Limb (tissue), 2 donors: Measurements from ENCODE around the gene MOBP.

ENCODE experiments used
- DNase-seq, 2 donors: peaks; one replicate each; pipeline ENCODE4 v3.0.0-alpha.2; 2016; ENCODE audit errors: extremely low spot score in 2 of 2

Gene MOBP

DNA sequence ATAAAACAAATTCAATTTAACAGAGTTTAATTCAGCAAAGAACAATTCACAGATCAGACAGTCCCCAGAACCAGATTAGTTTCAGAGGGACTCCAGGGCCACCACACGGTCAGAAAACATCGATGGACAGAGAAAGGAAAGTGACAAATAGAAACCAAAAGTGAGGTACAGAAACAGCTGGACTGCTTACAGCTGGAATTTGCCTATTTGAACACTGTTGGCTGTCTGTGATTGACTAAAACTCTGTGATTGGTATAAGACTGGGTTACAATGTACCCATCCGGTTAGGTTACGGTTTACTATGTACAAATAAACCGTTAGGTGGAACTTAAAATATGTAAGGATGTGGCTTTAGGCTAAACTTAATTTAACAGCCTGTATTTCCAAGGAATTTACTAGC is 30.3 kb downstream of the MOBP start:
- no peak for DNase-seq

DNA sequence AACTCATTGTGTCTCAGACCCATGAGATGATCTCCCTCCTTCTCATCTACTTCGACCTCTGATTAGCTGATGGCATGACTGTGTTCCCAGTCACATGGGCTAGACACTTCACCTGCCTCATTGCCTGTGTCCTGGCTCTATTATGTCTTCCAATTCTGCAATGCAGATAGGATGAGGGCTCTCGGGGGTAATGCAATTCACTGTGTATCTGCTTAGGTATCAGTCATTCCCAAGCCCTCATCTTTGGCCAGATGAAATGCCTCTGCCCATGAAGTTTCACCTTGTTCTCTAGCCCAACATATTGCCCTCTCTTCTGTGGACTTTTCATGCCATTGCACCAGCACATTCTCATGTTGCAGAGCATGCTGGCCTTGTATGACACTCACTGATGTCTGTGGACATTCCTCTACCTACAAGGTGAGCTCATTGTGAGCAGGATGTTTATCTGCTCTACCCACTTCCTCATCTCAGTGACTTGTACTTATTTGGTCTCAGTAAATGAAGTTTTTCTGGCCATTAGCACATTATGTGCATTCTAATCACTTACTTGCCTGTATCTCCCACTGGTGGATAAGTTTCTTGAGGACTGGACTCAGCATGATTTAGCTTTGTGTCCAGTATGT is 32.3 kb downstream of the MOBP start:
- no peak for DNase-seq

DNA sequence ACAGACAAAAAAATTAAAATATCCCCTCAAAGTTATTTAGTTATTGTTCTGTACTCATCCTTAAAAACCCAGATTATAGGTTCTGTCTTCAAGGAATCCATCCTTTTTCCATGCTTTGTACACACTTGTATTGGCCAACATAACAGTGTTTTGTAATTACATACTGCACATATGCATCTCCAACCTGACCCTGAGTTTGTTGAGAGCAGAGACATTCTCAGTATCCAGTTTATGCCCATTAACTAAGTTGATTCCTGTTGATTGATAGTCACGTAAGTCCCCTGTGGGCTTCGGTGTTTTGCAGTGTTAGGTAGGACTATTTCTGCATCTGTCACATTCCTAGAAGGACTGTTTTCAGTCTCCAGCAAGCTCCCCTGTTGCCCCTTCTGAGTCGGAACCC is 33.6 kb downstream of the MOBP start:
- DNase-seq = no peak

DNA sequence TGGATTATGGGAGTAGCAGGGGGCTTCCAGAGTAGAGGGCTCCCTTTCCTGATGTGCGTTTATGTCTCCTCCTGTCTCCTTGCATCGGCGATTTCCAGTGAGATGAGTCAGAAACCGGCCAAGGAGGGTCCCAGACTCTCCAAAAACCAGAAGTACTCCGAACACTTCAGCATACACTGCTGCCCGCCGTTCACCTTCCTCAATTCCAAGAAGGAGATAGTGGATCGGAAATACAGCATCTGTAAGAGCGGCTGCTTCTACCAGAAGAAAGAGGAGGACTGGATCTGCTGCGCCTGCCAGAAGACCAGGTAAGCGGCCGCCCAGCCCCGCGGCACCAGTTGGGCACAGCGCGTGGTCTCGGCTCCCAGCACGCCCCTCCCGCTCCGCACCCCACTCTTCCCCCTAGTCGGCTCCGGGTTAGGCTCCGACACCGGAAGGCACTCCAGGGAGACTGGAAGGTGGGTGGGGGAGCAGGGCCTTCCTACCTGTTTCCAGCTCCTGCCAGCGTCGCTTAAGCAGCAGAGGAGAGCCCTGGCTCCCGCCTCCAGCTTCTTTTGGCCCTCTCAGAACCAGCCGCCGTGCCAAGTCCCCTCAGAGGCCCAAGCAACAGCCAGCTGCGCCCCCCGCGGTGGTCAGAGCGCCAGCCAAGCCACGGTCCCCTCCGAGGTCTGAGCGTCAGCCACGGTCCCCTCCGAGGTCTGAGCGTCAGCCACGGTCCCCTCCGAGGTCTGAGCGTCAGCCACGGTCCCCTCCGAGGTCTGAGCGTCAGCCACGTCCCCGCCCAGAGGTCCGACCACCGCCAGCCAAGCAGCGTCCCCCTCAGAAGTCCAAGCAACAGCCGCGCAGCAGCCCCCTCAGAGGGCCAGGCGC is 34.7 kb downstream of the MOBP start:
- peak in 1 of 2 donors; percentile 42 for DNase-seq

DNA sequence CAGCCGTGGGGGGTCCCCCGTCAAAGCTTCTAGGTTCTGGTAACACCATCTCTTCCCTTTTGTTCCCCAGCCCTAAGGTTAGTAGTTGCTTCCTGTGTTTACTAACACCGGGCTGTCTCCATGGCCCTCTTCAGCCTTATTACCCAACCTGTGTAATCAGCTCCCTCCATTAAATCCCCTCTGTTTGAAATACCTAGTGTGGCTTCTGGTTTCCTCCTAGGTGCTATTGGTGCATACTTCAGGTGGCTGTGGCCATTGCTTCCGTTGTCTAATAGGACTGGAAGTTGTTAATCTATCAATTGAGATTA is 35.3 kb downstream of the MOBP start:
- DNase-seq = no peak

DNA sequence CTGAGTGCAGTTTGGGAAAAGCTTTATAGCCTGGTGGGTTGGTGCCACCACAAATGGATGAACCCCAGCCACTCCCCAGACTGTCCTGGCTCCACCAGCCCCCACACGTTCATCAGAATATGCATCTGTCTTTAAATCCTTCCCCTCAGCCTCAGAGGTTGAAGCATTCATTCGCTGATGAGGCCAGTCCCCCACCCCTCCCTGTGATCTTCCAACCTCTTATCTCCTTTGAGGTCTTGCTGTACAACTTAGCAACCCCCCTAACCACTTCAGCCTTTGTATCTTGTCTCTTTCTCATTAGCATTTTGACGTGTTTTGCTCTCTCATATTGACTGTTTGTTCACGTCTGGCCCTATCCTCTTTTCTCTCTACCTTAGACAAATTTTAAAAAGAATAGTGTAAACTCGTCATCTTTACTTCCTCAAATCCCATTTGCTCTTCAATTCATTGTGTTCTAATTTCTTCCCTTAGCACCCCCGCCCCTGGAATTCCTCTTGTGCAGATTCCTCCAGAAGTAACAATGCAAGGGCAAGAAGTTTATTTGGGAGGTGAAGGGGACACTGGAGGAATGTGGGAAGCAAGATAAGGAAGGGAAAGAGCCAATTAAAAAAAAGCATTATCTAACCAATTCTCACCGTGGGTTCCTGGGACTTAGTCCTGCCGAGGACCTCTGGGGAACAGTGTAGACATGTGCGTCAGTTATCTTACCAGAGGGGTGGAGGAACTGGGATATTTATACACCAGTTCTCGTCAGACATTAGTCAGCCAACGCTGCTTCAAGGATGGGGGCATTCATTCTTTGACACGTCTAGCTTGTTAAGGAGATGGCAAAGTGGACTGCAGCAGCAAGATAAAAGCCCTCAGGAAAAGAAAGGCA is 38.6 kb downstream of the MOBP start:
- DNase-seq = no peak

DNA sequence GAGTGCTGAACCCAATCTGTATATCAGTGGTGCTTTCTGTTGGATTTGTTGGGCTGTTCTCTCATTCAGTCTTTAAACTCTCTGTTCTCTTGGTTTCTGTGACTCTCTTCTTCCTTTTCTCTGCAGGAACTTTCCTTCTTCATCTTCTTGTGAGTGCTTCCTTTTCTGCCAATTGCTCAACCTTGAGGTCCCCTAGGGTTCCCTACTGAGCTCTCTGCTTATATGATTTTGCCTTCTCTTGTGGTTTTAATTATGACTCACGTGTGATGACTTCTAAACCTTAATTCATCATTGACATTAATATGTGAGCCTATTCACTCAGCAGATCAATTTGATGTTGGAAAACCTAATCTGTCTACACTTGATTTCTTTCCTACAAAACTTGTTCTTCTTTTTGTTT is 39.4 kb downstream of the MOBP start:
- DNase-seq = no peak

DNA sequence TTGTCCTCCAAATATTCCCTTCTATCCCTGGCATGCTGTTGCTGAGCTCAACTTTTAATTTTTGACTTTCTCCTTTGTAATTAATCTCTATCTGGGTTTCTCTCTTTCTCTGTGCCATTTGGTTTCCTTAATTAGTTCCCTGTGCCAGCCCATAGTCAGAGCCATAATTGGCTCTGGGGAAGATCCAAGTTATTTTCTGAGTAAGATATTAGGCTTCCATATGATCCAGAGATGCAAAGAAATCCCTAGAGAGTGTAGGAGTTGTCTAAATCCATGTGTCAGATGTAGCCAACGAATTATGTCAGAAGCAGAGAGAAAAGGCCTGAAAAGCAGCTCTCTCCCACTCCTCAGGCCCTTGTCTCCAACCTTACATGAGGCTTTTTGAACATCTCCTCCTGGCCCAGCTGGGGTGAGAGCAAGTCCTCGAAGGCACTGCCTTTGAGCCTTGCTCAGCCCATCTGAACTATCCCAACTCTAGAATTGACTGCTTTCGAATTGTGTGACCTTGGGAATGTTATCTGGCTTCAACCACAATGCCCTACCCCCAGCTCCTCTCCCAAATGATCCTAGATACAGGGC is 46.4 kb downstream of the MOBP start:
- no peak for DNase-seq

DNA sequence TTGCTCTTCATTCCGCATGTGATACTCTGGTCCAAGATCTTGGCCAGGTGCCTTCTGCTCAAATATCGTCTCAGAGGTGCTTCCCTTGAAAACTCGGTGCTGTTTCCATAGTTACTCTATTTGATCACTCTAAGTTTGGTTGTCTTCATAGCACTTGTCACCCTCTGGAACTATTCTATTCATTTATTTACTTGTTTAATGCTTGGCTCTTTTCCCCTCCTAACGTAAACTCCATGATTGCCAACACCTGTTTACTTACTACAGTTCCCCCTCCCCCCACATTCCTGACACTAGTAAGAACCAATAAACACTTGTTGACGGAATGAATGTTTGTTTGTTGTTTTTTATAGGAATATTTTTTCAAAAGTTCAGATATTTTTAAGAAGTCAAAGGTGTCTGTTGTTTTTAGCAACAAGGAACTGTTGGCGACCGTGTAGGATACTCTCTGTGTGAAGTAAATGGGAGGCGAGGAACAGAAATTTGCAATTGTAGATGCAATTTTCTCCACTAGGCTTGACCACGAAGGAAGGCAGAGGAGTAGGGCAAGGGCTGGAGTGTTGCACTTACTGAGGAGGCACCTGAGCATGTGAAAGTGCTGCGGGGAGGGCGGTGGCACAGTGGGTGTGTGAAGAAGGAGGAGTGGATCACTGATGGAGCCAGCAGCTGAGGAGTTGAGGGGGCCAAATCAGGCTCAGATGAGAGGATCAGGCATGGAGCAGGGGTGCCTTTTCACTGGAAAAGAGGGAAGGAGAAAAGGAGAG is 48.4 kb downstream of the MOBP start:
- no peak for DNase-seq

DNA sequence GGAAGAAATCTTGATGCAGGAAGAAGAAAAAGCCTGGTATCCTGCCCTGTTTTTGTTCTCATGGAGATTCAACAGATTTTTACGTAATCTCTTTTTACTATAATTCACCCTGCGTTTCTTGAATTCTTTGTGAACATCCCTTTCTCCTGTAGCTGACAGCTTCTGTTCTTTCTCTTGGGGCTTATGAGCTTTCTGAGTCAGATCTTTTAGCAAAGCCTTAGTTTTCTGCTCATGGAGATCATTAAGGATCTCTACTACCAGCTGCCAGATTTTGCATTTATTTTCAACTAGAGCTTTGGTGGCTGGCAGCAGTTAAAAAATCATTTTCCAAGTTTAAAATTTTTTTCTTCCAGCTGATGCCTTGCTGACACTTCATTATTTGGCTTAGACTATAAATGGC is 51.6 kb downstream of the MOBP start:
- DNase-seq = no peak

DNA sequence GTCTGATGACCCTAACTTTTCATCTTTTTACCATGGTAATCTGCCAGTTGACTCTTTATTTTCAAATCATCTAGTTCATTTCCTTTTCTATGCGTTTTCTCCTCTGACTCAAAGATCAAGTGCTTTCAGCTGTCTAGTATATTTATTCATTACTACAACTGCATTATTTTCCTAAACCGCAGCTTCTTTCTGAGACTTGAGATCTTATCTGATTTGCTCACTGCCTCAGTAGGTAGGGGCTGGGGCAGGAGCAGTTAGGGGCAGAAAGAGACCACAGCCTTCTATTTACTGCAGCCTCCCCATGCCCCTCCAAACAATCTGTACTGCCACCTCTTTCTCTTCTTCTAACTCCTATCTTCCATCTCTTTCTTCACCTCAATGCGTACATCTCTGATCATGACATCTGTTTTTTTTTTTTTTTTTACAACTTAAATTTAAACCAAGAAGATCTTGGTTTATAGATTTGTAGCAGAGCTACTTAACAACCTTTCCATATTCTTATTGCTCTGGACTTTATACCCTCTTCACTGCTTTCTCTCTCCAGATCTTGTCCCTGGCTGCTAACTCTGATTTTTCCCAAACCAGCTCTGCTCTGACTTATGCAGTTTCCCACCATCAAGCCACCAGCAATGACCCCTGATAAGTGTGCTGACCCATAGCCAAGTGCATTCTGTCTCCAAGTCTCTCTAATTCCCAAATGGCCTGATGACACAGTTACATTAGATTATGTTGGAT is 52.2 kb downstream of the MOBP start:
- DNase-seq = no peak

DNA sequence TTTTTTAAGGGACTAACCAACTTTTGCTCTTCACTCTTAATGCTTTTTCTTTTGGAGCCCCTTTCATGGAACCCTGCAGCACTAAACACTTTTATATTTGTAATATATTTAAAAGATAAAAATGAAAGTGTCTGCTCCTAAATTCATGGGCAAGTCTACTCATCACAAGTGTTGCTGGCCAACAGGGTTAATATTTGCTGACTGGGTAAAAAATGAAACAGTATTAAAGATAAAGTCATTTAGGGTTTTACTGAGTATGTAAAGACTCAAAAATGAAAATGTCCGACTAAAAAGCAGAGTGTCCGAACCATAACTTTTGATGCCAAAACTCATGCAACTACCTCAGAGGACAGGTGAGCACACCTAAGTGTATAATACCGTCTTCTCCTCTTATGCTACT is 54.0 kb downstream of the MOBP start:
- no peak for DNase-seq

DNA sequence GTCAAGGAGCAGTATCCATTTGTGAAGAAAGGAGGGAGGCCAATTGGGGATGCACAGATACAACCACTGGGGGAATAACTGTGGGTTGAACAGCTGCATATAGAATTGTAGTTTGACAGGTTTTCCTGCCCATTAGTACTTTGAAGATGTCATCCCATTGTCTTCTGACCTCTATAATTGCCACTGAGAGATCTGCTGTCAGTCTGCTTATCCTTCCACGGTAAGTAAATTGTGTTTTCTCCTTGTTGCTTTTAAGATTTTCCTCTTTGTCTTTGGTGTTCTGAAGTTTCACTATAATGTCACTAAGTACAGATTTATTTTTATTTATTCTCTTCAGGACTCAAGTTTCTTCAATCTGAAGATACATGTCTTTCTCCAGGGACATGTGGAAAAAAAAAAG is 56.6 kb downstream of the MOBP start:
- DNase-seq = no peak

DNA sequence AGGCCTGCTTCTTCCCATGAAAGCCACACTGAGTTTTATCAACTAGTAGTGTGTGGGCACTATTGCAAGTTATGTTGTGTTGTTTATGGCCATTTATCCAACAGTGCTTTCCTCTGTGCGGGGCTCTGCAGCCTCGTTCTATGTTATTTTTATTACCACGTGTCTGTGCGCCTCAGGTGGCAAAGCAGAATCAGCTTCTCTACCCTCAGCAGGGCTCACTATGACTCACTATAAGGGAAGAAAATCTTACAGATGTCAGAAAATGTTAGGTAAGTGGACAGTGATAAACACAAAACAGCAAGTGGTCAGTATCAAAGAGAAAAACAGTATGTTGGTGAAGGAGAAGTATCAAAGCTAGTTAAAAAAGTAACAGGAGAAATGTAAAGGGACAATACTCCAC is 61.4 kb downstream of the MOBP start:
- no peak for DNase-seq

DNA sequence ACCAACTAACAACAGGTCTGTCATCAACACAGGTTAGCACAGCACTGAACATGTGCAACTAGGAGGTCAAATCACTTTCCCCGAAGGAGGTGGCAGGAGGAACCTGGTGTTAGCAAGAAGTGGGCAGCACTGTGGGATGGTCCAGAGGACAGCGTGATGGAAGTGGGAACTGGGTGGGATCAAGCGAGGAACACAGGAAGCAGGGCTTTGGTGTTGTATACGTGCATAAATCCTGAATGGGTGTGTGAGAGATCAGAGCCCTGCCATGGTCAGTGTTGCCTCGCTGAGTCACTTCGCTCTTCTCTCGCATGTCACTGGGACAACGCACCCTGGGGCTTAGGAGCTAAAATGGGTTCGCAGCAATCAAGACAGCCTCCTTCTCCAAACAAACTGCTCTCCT is 62.1 kb downstream of the MOBP start:
- no peak for DNase-seq

DNA sequence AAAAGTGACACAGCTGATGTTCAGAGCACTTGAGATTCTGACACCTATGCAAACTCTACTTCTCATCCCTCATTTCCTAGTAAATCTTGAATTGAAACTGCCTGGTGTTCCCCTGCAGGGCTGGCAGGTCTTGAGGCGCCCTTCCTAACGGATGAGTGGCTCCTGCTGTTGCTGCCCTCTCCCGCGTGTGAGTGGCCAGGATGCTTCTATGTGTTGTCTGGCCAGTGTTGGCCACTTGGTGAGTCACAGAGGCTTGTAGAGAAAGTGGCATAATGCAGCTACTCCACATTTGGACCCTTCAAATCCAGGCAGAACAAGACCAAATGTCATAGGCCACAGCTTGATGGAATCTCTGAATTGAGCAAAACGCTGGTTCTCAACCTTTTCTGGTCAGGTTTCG is 63.6 kb downstream of the MOBP start:
- no peak for DNase-seq

DNA sequence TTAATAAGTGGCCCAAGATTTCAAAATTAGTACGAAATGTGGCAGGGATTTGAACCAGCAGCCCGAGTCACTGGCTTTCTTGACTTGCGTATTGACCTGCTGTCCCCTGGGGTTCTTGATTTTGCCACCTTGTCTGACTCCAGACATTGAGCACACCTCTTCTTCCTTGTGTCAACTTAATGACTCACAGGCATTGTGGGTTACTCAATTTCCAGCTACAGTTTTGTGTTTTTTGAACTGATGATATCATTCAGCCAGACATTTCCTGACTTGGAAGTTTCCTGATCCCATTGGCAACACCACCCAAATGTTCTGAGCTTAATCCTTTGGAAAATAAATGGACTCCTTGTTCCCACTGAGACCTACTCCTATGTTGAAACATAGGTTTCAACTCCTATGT is 64.2 kb downstream of the MOBP start:
- DNase-seq = no peak

DNA sequence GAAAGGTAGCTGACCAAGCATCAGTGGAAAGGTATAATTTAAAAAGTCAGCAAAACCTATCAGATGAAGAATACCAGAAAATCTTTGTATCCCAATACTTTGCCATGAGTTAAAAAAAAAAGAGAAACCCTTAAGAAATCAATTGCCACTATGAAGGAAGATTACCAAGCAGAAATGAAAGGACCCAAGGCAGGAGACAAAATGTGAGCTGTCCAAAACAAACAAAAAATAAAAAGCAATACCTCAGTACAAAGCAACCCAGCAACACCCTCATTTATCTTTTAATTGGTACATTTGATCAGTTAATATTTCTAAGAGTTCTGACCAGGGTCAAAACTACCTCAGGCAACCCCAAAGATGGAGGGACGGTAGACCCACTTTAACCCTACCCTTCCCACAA is 65.3 kb downstream of the MOBP start:
- DNase-seq = no peak

DNA sequence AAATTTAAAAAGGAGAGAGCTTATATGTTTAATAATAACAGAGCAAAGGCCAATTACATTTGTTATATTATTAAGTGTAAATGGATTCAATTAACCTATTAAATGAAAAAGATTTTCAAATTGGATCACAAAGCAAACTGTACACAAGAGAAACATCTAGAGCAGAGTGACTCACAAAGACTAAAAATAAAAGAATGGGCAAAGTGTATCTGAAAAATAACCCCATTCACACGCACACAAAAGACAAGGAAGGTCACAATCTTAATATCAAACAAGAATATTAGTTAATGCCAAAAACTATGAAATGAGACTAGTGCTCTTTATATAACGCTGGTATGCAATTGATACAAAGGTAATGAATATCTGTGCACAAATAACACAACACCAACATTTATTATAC is 65.7 kb downstream of the MOBP start:
- no peak for DNase-seq

DNA sequence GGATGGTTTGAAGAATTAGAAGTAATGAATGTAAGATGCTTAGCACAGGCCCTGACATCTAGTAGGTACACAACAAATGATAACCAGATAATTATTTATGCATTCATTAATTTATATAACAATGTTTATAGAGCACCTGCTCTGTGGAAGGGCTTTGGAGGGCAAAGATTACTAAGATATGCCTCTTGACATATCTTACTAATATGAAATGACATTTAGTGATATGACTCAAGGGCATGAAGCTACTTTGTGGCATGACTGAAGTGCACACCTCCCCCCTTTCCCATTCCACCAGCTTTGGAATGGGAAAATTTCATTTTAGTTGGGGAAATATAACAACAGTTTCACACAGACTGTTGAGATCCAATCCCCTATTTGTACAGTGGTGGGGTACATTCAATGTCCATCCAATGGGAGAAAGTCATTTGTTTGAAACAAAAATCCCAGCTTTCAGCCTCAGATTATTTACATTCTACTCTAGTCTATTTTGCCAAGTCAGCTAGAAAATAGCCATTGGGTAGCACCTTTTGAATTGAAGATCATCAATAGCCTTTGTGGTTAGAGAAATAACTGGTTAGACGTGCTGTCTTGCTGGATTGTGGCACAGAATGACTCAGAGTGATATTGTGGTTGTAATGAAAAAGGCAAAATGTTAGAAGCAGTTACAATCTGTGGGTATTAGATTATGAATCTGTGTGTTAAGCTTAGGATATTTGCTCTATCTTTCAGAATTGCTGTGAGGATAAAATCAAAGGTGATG is 72.9 kb downstream of the MOBP start:
- DNase-seq = no peak
